WI38 (cell line): ENCODE data around the gene NXPH2.

ENCODE experiments used
- H3K4me3 ChIP-seq: 2 replicates; pipeline ENCODE4 v1.5.1; 2011; ENCODE audit warnings: low read depth, mild to moderate bottlenecking, control low read depth, low read length
- CTCF ChIP-seq: IDR thresholded peaks from 2 replicates; pipeline ENCODE4 v1.5.1; 2012; ENCODE audit warnings: low read depth, mild to moderate bottlenecking, control low read depth, low read length

NXPH2 gene

GRCh38 chr2:138622613-138623012 is 157.6 kb downstream of the NXPH2 start:
- no peak overlapping the region for H3K4me3 ChIP-seq

GRCh38 chr2:138621139-138621538 is 159.1 kb downstream of the NXPH2 start:
- H3K4me3 ChIP-seq, result no peak overlapping the region
- no peak for TF ChIP-seq CTCF

More at GRCh38 chr2:138622613-138623012, 157.6 kb downstream of the NXPH2 start:
- no peak for TF ChIP-seq CTCF

GRCh38 chr2:138620431-138620830 is 159.8 kb downstream of the NXPH2 start:
- H3K4me3 ChIP-seq, result no peak overlapping the region

More at GRCh38 chr2:138620431-138620830, 159.8 kb downstream of the NXPH2 start:
- no peak for TF ChIP-seq CTCF
